Endothelial cell of umbilical vein (primary cell): ENCODE data around the gene RILPL2. TPM values are rescaled to one million over a fixed set of nuclear protein-coding genes. Genes with fewer than 3 reads are reported as not detected.
"Not testable (repeated sequence)": the region's sequence is repeated elsewhere in the genome, so short reads cannot be mapped to it uniquely, and the experiment has no call there.

Source experiments
- BruUV-seq: library from RNA; stranded (reverse); fragments of 400-500 nt; replicated peaks from 2 replicates; lab custom pipeline; 2021; lab: Mats Ljungman, UMichigan
- CTCF ChIA-PET: fragments of 300-600, 350-600 bp; sonication (Branson Sonifier 250); formaldehyde crosslinking; loops from one replicate; lab custom pipeline; 2021; ENCODE audit warnings: antibody characterized with exemption, inconsistent platforms; lab: Charles Lee
- POLR2A ChIA-PET: fragments of 300-600, 350-600 bp; sonication (Branson Sonifier 250); formaldehyde crosslinking; loops from one replicate; lab custom pipeline; 2021; ENCODE audit warnings: antibody characterized with exemption, inconsistent platforms; lab: Charles Lee
- DNase-seq: peaks from one replicate; pipeline ENCODE4 v3.0.0-alpha.2; 2011; ENCODE audit warnings: low read depth, low spot score
- FAIRE-seq: peaks from 2 replicates; lab custom pipeline; 2011; peaks lifted over from hg19 to GRCh38; lab: Jason Lieb, UNC
- H2AFZ ChIP-seq: 2 replicates; pipeline ENCODE4 v1.6.0; 2012; ENCODE audit warnings: low read depth, low read length, control low read depth, inconsistent platforms
- H3K27ac ChIP-seq: 2 replicates; pipeline ENCODE4 v1.5.1; 2011; ENCODE audit warnings: low read depth, mild to moderate bottlenecking, control low read depth, low read length, moderate library complexity; ENCODE audit not compliant: insufficient read depth
- H3K27me3 ChIP-seq, 2 experiments: 2 replicates each; pipeline versions ENCODE4 v1.6.0 to v1.6.1; 2011; ENCODE audit warnings: low read length in 2 of 2, mixed read lengths in 1 of 2; ENCODE audit not compliant: control insufficient read depth in 2 of 2, insufficient read depth in 2 of 2
- H3K36me3 ChIP-seq, 2 experiments: 2 replicates in 1 of 2; 3 replicates in 1 of 2; pipeline ENCODE4 v1.5.1; 2011; ENCODE audit warnings: low read length in 2 of 2, mild to moderate bottlenecking in 1 of 2, moderate library complexity in 1 of 2; ENCODE audit not compliant: control insufficient read depth in 2 of 2, insufficient read depth in 2 of 2; ENCODE audit errors: extremely low read depth in 1 of 2
- H3K4me1 ChIP-seq: 3 replicates; pipeline ENCODE4 v1.5.1; 2011; ENCODE audit warnings: mild to moderate bottlenecking, low read length; ENCODE audit not compliant: control insufficient read depth, insufficient read depth; ENCODE audit errors: extremely low read depth
- H3K4me2 ChIP-seq: 2 replicates; pipeline ENCODE4 v1.6.1; 2011; ENCODE audit warnings: low read length, control low read depth, mixed read lengths; ENCODE audit not compliant: insufficient read depth
- H3K4me3 ChIP-seq, 3 experiments: fragments of 200-600 bp in 1 of 3; sonication (generic), shearing (Covaris generic) in 1 of 3; replicated peaks in 1 of 3; 2 replicates each; pipeline ENCODE4 v1.5.1; 2011 to 2016; ENCODE audit warnings: control low read depth in 3 of 3, low read length in 3 of 3, mild to moderate bottlenecking in 2 of 3, inconsistent platforms in 1 of 3, low read depth in 1 of 3, moderate library complexity in 1 of 3; ENCODE audit not compliant: insufficient read depth in 1 of 3
- H3K79me2 ChIP-seq: 2 replicates; pipeline ENCODE4 v1.6.0; 2012; ENCODE audit warnings: low read length, inconsistent platforms; ENCODE audit not compliant: control insufficient read depth, insufficient read depth
- H3K9ac ChIP-seq: replicated peaks from 2 replicates; pipeline ENCODE3; 2011; ENCODE audit warnings: low read length, control low read depth; ENCODE audit not compliant: insufficient read depth; ENCODE audit errors: extremely low read depth
- H3K9me1 ChIP-seq: replicated peaks from 3 replicates; pipeline ENCODE4 v1.6.0; 2011; ENCODE audit warnings: mild to moderate bottlenecking, low read length; ENCODE audit not compliant: control insufficient read depth, insufficient read depth; ENCODE audit errors: extremely low read depth
- H3K9me3 ChIP-seq: replicated peaks from 2 replicates; pipeline ENCODE4 v1.5.1; 2012; ENCODE audit warnings: low read length, inconsistent platforms; ENCODE audit not compliant: control insufficient read depth, insufficient read depth
- H4K20me1 ChIP-seq: replicated peaks from 2 replicates; pipeline ENCODE3; 2011; ENCODE audit warnings: mild to moderate bottlenecking, low read length; ENCODE audit not compliant: control insufficient read depth, insufficient read depth; ENCODE audit errors: extremely low read depth
- CTCF ChIP-seq, 2 donors: IDR thresholded peaks; 1 replicate in 1 of 2; 2 replicates in 1 of 2; pipeline ENCODE4 v1.5.1; 2011; ENCODE audit warnings: low read length in 2 of 2, mild to moderate bottlenecking in 2 of 2, moderate library complexity in 2 of 2, control low read depth in 1 of 2, inconsistent platforms in 1 of 2, low read depth in 1 of 2; ENCODE audit not compliant: insufficient read depth in 1 of 2; ENCODE audit errors: extremely low read depth in 1 of 2
- JUN ChIP-seq: IDR thresholded peaks from 2 replicates; pipeline ENCODE4 v1.6.1; 2011; ENCODE audit warnings: borderline replicate concordance, low read depth; ENCODE audit not compliant: insufficient read length, insufficient read depth
- dilution Hi-C: fragments of 300-500 bp; cut with MboI; formaldehyde crosslinking; loops from one replicate; pipeline ENCODE4 v1.15.0; 2019; ENCODE audit warnings: low sequenced_read_pairs; ENCODE audit not compliant: extremely low pct_ligation_motif_present
- intact Hi-C: fragments of 100-400 bp; cut with micrococcal nuclease; formaldehyde crosslinking; loops from one replicate; pipeline ENCODE4 v1.10.0; 2022
- polyA plus RNA-seq, 4 experiments: library from polyadenylated mRNA; depleted of rRNA in 3 of 4; stranded (reverse) in 3 of 4; unstranded in 1 of 4; fragments of >200 nt; gene quantifications; 2 replicates each; pipeline versions ENCODE4 v1.2.1 to v1.2.3, GENCODE V29; 2011 to 2012; ENCODE audit warnings: missing spikeins in 1 of 4
- total RNA-seq: library from RNA; stranded (reverse); gene quantifications from 2 replicates; pipeline ENCODE4 v1.2.3, GENCODE V29; 2021

RILPL2 gene
- total and polyA plus RNA-seq, 2 donors (not counting 3 experiments of a cell fraction or from before 2014, with no cell fraction given) = 3.3 to 4.6 TPM

DNA sequence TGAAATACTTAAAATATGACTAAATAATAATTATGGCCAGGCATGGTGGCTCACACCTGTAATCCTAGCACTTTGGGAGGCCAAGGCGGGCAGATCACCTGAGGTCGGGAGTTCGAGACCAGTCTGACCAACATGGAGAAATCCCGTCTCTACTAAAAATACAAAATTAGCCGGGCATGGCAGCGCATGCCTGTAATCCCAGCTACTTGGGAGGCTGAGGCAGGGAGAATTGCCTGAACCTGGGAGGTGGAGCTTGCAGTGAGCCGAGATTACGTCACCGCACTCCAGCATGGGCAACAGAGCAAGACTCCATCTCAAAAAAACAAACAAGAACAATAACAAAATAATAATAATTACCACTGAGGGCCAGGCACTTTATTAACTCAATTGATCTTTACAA lies 50.9 kb downstream of the RILPL2 start:
- ChIA-PET POLR2A (interaction anchor here (0.6 kb wide), 1 partner anchor 14 kb away, joined by 3 read pairs; no protein-coding TSS in a partner anchor), CTCF (interaction anchor here (0.7 kb wide), 1 partner anchor 18 kb away, joined by 5 read pairs; no protein-coding TSS in a partner anchor)
- H2AFZ ChIP-seq, H3K9me1 ChIP-seq, H3K36me3 ChIP-seq, H3K9me3 ChIP-seq, FAIRE-seq, H3K27me3 ChIP-seq, H3K4me3 ChIP-seq, dilution Hi-C loops, H4K20me1 ChIP-seq, intact Hi-C loops, H3K4me2 ChIP-seq, DNase-seq, H3K9ac ChIP-seq, H3K27ac ChIP-seq: not testable (repeated sequence)
- TSS peak; percentile 1 for BruUV-seq
- Histone ChIP-seq H3K4me1 (peaks cover 19% of the 10 kb centered on the region), H3K79me2 (peaks cover 34% of the 10 kb centered on the region)

GRCh38 chr12:123384994-123385376 lies 51.5 kb downstream of the RILPL2 start:
- Histone ChIP-seq H3K27ac (peak overlapping the region; percentile 60), H2AFZ (peak overlapping the region; percentile 96), H3K4me2 (peak overlapping the region; percentile 89), H3K9me3 (no peaks in the 10 kb centered on the region), H3K9ac (peak overlapping the region; percentile 84), H3K9me1 (no peaks in the 10 kb centered on the region), H3K36me3 (no peaks in the 10 kb centered on the region), H4K20me1 (no peaks in the 10 kb centered on the region), H3K79me2 (peaks cover 30% of the 10 kb centered on the region), H3K27me3 (no peaks in the 10 kb centered on the region), H3K4me1 (peaks cover 14% of the 10 kb centered on the region), H3K4me3 (peak overlapping the region; percentile 63 to 96 (median 89))
- intact Hi-C loops (loop anchor here (1.0 to 5.0 kb wide), 2 partner anchors 20 to 62 kb away; no protein-coding TSS in a partner anchor), dilution Hi-C loops (no loop called here)
- no TSS peak for BruUV-seq
- POLR2A ChIA-PET = no interaction called here
- TF ChIP-seq CTCF (IDR thresholded peaks at IDR 0.05; ENCODE audit: extremely low read depth in 1 of 2, insufficient read depth in 1 of 2, low read depth in 1 of 2, low read length in 2 of 2) = no peak
- peak; percentile 9 for TF ChIP-seq JUN
- CTCF ChIA-PET = interaction anchor here (1.4 to 2.8 kb wide), 2 partner anchors 19 to 197 kb away, joined by 5 to 51 read pairs; partner anchors contain the start of gene SBNO1
- no peak for FAIRE-seq
- peak; percentile 9 for DNase-seq
